ENCODE data around the gene RALGPS2.

DNA sequence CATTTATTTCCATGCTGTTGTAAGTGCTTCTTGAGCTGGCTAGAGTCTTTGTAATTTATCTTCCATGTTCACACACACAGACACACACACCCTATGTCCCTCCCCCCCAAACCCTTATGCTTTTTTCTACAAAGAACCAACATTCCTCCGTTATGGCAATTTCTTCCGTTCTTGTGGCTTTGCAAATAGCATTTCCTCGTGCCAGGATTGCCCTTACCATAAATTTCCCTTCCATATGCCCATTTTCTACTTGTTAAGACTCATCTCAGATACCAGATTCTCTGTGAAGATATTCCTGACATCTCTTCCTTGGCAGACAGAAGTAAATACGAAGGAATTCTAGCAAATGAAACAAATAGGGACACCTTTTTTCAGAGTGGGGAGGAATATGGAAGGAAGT lies 26.0 kb downstream of the RALGPS2 start:
- TF ChIP-seq, protein P1, sequence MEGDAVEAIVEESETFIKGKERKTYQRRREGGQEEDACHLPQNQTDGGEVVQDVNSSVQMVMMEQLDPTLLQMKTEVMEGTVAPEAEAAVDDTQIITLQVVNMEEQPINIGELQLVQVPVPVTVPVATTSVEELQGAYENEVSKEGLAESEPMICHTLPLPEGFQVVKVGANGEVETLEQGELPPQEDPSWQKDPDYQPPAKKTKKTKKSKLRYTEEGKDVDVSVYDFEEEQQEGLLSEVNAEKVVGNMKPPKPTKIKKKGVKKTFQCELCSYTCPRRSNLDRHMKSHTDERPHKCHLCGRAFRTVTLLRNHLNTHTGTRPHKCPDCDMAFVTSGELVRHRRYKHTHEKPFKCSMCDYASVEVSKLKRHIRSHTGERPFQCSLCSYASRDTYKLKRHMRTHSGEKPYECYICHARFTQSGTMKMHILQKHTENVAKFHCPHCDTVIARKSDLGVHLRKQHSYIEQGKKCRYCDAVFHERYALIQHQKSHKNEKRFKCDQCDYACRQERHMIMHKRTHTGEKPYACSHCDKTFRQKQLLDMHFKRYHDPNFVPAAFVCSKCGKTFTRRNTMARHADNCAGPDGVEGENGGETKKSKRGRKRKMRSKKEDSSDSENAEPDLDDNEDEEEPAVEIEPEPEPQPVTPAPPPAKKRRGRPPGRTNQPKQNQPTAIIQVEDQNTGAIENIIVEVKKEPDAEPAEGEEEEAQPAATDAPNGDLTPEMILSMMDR (tag by site-specific recombination; IDR thresholded peaks at IDR 0.05) = no peak
- TF ChIP-seq ZSCAN16 (tag by site-specific recombination; IDR thresholded peaks at IDR 0.05) = no peak
- TF ChIP-seq ZNF76 (tag by site-specific recombination; IDR thresholded peaks at IDR 0.05; ENCODE audit: borderline replicate concordance, low read depth) = no peak
- no peak for TF ChIP-seq YY1 (tag by site-specific recombination; IDR thresholded peaks at IDR 0.05)
- TF ChIP-seq, protein P2, sequence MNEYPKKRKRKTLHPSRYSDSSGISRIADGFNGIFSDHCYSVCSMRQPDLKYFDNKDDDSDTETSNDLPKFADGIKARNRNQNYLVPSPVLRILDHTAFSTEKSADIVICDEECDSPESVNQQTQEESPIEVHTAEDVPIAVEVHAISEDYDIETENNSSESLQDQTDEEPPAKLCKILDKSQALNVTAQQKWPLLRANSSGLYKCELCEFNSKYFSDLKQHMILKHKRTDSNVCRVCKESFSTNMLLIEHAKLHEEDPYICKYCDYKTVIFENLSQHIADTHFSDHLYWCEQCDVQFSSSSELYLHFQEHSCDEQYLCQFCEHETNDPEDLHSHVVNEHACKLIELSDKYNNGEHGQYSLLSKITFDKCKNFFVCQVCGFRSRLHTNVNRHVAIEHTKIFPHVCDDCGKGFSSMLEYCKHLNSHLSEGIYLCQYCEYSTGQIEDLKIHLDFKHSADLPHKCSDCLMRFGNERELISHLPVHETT (tag by site-specific recombination; IDR thresholded peaks at IDR 0.05) = no peak

Measured in HEK293 (cell line).